A549 (cell line): ENCODE data around the gene MEGF8.

Experiments used
- CEBPB ChIP-seq, 2 experiments: fragments of >200 bp in 1 of 2; sonication (Bioruptor Twin) in 1 of 2; formaldehyde crosslinking in 1 of 2; IDR thresholded peaks; 2 replicates each; pipeline ENCODE4 v1.6.1; 2012 to 2016
- CHD2 ChIP-seq: fragments of 150-350 bp; IDR thresholded peaks from 2 replicates; pipeline ENCODE4 v1.6.1; 2014; ENCODE audit warnings: low read length; ENCODE audit not compliant: partially characterized antibody
- CHD4 ChIP-seq: fragments of 200-600 bp; sonication (generic); IDR thresholded peaks from 2 replicates; pipeline ENCODE4 v1.6.1; 2016; ENCODE audit warnings: antibody characterized with exemption, mild to moderate bottlenecking, borderline replicate concordance
- EP300 ChIP-seq, 2 experiments: fragments of >200 bp; sonication (Bioruptor Twin); formaldehyde crosslinking; IDR thresholded peaks; 2 replicates in 1 of 2; 3 replicates in 1 of 2; pipeline ENCODE4 v1.6.1; 2016 to 2017
- MYC ChIP-seq: IDR thresholded peaks from 2 replicates; pipeline ENCODE4 v1.6.1; 2012; ENCODE audit warnings: mild to moderate bottlenecking, inconsistent platforms, low read length, improper control_type of control experiment, borderline replicate concordance
- NR3C1 ChIP-seq: fragments of >200 bp; sonication (Bioruptor Twin); formaldehyde crosslinking; IDR thresholded peaks from 3 replicates; pipeline ENCODE4 v1.6.1; 2017
- POLR2A ChIP-seq: IDR thresholded peaks from 2 replicates; pipeline ENCODE4 v1.6.1; 2012; ENCODE audit warnings: mild to moderate bottlenecking, low read length
- RCOR1 ChIP-seq: fragments of 150-350 bp; IDR thresholded peaks from 2 replicates; pipeline ENCODE4 v1.6.1; 2014; ENCODE audit warnings: antibody characterized with exemption, low read length, low read depth
- RFX5 ChIP-seq: fragments of 450-650 bp; IDR thresholded peaks from 2 replicates; pipeline ENCODE4 v1.7.1; 2014; ENCODE audit warnings: antibody characterized with exemption, mild to moderate bottlenecking, moderate library complexity
- SMC3 ChIP-seq: fragments of >200 bp; sonication (Bioruptor Twin); formaldehyde crosslinking; IDR thresholded peaks from 3 replicates; pipeline ENCODE4 v1.6.1; 2018; ENCODE audit warnings: inconsistent platforms
- ZNF302 ChIP-seq: fragments of 250-450 bp; sonication (Bioruptor Pico); IDR thresholded peaks from 2 replicates; pipeline ENCODE4 v1.9.0; 2021; ENCODE audit warnings: inconsistent platforms, mild to moderate bottlenecking, moderate library complexity
- TF ChIP-seq, protein P1 (sequence below): fragments of >200 bp; sonication (Bioruptor Twin); formaldehyde crosslinking; IDR thresholded peaks from 3 replicates; pipeline ENCODE4 v1.5.1; 2016
- TF ChIP-seq, protein P2 (sequence below): IDR thresholded peaks from 2 replicates; pipeline ENCODE4 v1.6.1; 2012

DNA sequence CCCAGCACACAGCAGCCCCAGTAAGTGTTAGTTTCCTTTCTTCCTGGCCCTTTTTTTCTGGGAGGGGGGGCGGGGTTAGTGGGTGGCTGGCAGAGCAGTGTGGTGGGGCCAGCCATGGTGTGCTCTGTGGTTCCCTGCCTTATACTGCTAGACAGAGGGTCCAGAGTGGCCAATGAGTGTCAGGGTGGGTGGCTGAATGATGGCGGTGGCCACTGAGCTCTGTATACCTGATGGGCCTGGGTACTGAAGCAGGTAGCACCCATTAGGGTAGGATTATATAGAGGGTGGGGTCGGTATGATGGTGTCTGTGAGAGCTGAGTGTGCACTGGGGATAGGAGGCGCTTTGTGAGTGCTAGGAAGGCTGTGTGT lies 42.6 kb upstream of the MEGF8 start:
- TF ChIP-seq POLR2A: no peak
- no peak for TF ChIP-seq NR3C1
- TF ChIP-seq MYC: no peak
- TF ChIP-seq ZNF302 (CRISPR knock-in tag): no peak
- TF ChIP-seq, protein P1, sequence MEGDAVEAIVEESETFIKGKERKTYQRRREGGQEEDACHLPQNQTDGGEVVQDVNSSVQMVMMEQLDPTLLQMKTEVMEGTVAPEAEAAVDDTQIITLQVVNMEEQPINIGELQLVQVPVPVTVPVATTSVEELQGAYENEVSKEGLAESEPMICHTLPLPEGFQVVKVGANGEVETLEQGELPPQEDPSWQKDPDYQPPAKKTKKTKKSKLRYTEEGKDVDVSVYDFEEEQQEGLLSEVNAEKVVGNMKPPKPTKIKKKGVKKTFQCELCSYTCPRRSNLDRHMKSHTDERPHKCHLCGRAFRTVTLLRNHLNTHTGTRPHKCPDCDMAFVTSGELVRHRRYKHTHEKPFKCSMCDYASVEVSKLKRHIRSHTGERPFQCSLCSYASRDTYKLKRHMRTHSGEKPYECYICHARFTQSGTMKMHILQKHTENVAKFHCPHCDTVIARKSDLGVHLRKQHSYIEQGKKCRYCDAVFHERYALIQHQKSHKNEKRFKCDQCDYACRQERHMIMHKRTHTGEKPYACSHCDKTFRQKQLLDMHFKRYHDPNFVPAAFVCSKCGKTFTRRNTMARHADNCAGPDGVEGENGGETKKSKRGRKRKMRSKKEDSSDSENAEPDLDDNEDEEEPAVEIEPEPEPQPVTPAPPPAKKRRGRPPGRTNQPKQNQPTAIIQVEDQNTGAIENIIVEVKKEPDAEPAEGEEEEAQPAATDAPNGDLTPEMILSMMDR: no peak
- TF ChIP-seq RFX5: no peak
- no peak for TF ChIP-seq CHD4
- no peak for TF ChIP-seq CEBPB (IDR thresholded peaks at IDR 0.05)
- no peak for TF ChIP-seq CHD2
- TF ChIP-seq RCOR1: no peak
- TF ChIP-seq, protein P2, sequence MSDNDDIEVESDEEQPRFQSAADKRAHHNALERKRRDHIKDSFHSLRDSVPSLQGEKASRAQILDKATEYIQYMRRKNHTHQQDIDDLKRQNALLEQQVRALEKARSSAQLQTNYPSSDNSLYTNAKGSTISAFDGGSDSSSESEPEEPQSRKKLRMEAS: no peak
- TF ChIP-seq EP300 (IDR thresholded peaks at IDR 0.05): no peak
- TF ChIP-seq SMC3: no peak
